Ovary (tissue), 3 donors: ENCODE measurements around the gene EFHD2.

Experiments used
- CTCF ChIP-seq, 3 donors: fragments of 450-650 bp in 2 of 3; fragments of 200-600 bp in 1 of 3; IDR thresholded peaks; one replicate each; pipeline versions ENCODE4 v1.5.1 to v1.8.0; 2016 to 2022; ENCODE audit warnings: antibody characterized with exemption in 3 of 3, mild to moderate bottlenecking in 1 of 3
- EP300 ChIP-seq: sonication (generic); formaldehyde crosslinking; IDR thresholded peaks from one replicate; pipeline ENCODE4 v1.6.1; 2017; ENCODE audit warnings: antibody characterized with exemption
- donor health status: DM: no; HTN: no; CAD: no.

GRCh38 chr1:15459771-15460707 lies 50.4 kb downstream of the EFHD2 start:
- TF ChIP-seq CTCF (IDR thresholded peaks at IDR 0.05) = no peak
- no peak for TF ChIP-seq EP300
